ENCODE results near the gene ACTR10. TPM values are rescaled to one million over a fixed set of nuclear protein-coding genes. Genes with fewer than 3 reads are reported as not detected.

Gene ACTR10
- total RNA-seq, 4 donors from 2014 or later: 42.6 to 88.8 (median 78.7) TPM

DNA sequence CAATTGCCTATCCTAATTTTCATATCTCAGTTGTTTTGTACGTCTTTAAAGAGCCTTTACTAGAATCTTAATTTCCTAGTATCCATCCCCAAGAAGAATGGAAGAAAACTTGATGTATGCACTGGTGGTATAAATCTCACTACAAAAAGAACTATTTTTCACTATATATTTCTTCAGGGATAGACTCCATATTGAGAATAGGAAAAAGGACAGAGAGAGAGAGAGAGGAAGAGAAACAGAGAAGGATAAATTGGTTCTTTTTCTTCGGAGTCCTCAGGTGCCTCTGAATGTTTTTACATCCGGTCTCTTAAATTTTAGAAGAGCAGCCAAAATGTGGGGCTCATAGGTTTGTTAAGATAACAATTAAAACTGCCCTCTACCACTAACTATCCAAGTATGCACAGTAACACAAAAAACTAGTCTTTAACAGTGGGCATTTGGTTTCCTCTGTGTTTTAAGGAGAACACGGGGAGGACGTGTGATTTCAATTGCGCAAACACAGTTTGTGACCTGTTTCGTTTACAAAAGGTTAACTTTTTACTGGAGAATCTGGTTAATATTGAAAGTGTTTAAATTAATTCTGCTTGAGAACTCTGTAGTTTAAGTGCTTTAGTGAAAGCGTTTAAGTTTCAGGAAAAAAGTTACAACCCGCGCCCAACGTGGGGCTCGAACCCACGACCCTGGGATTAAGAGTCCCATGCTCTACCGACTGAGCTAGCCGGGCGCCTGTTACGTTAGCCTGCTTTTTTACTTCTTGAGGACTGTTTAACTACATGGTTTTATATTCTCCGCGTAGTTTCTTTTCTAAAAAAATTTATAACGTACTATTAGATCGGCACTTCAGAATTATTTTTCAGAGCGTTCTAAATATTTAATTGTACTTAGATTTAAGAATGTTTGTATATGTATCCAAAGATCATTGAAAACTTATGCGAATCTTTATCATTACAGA is 39.6 kb downstream of the ACTR10 start:
- H3K4me3 ChIP-seq: peak overlapping the region; percentile 35 to 57 (median 53)
- H3K9me3 ChIP-seq: no peaks in the 10 kb centered on the region
- H3K27ac ChIP-seq: peak overlapping the region; percentile 82 to 89 (median 84)
- WGBS, 2 donors: 2 to 3% methylated on average over 23 of the region's 23 CpGs
- H3K4me1 ChIP-seq: peaks cover 0 to 21% (median 2%) of the 10 kb centered on the region in 4 donors
- DNase-seq (ENCODE audit: low spot score in 2 of 2): peak; percentile 48 to 89
- TF ChIP-seq EP300 (IDR thresholded peaks at IDR 0.05) (peak; percentile 48 to 77), POLR2A (IDR thresholded peaks at IDR 0.05) (peak in 1 of 2 donors; percentile 21)
- TF ChIP-seq, protein P1, sequence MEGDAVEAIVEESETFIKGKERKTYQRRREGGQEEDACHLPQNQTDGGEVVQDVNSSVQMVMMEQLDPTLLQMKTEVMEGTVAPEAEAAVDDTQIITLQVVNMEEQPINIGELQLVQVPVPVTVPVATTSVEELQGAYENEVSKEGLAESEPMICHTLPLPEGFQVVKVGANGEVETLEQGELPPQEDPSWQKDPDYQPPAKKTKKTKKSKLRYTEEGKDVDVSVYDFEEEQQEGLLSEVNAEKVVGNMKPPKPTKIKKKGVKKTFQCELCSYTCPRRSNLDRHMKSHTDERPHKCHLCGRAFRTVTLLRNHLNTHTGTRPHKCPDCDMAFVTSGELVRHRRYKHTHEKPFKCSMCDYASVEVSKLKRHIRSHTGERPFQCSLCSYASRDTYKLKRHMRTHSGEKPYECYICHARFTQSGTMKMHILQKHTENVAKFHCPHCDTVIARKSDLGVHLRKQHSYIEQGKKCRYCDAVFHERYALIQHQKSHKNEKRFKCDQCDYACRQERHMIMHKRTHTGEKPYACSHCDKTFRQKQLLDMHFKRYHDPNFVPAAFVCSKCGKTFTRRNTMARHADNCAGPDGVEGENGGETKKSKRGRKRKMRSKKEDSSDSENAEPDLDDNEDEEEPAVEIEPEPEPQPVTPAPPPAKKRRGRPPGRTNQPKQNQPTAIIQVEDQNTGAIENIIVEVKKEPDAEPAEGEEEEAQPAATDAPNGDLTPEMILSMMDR (IDR thresholded peaks at IDR 0.05): no peak
- no peaks in the 10 kb centered on the region for H3K27me3 ChIP-seq
- H3K36me3 ChIP-seq: peaks cover 0 to 5% (median 0%) of the 10 kb centered on the region in 3 donors

DNA sequence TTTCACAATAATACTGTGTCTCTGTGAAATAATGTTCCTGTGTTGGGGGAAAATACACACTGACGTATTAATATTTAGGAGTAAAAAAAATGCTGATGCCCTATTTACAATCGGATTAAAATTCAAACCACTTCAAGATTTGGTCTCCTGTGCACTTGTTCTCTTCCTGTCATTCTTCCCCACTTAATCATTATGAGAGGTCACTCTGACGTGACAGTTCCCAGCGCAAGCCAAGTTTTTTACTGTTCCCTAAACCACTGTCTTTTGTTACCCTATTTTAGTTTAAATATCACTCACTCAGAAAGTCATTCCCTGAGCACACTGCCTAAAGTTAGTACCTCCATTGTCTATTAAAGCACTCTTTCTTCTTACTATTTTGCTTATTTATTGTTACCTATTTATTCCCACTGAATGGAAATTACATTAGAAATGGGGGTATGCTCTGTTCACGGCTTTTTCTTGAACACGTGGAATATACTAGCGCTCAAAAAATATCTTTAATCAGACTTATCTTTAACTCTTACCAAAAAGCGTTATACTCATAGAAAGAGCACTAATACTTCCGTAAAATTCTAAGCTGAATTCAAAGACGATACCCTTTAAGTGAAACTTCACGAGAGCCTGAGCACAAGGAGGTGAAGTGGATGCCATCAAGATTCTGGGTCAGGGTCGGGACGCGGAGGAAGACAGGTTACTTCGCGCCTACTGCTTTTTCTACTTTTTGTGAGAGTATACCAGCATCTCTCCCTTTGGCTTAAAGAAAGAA is 44.0 kb downstream of the ACTR10 start:
- H3K27ac ChIP-seq: peak overlapping the region; percentile 91 to 99 (median 92)
- peaks cover 0 to 41% (median 19%) of the 10 kb centered on the region in 4 donors for H3K4me1 ChIP-seq
- WGBS, 2 donors: 1% methylated on average over 16 of the region's 16 CpGs
- peak overlapping the region; percentile 36 to 95 (median 81) for H3K4me3 ChIP-seq
- no peaks in the 10 kb centered on the region for H3K27me3 ChIP-seq
- H3K9me3 ChIP-seq: no peaks in the 10 kb centered on the region
- H3K36me3 ChIP-seq: peaks cover 0 to 14% (median 0%) of the 10 kb centered on the region in 3 donors
- DNase-seq (ENCODE audit: low spot score in 2 of 2): no peak
- TF ChIP-seq, protein P1 (IDR thresholded peaks at IDR 0.05): no peak
- TF ChIP-seq POLR2A (IDR thresholded peaks at IDR 0.05) (no peak), EP300 (IDR thresholded peaks at IDR 0.05) (no peak)

DNA sequence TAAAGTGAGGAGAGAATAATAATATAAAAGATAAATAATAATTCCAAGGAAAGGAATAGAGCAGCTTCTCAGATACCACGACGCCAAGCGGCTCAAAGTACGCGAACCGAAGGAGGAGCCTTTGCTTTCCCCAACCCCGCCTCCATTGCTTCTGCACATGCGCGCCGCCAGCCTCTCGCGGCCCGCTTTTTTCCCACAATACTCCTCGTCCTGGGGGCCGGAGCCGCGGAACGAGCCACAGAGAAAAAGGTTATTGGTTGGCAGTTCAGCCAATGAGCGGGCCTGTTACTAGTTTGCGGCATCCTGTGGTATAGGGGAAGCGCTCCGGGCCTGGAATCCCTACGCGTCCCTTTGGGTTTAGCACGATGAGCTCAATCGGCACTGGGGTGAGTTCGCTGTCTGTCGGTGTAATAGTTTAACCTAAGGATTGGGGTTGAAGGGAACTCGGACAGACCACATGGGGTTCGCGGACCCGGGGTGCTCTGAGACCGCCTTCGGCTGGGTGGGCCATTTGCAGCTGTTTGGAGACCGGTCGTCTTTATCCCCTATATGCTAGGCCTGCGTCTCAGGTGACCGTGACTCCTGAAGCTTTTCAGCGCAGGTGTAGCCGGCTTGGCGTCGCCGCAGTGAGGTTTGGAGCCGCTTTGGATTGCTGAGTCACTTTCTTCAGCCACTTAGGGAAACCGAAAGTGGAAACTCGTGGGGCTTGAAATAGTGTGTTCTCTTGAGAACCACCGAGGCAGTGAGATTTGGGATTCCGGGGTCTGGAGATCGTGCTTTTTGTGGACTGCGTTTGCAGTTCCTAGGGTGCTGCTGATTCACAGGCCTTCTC is 44.8 kb downstream of the ACTR10 start, which contains the start of gene PSMA3:
PSMA3 (plus strand) TSS at position 288 of the 832 bp plus-strand sequence; CDS start at position 366, 78 bp downstream.
- TF ChIP-seq POLR2A (IDR thresholded peaks at IDR 0.05): peak; percentile 81 to 88
- TF ChIP-seq EP300 (IDR thresholded peaks at IDR 0.05): peak; percentile 84 to 95
- TF ChIP-seq, protein P1 (IDR thresholded peaks at IDR 0.05): peak in 2 of 5 experiments; percentile 20 to 32
- H3K4me3 ChIP-seq: peak within 1 kb of the TSS; percentile 47 to 95 (median 81)
- H3K36me3 ChIP-seq: peaks cover 0 to 22% (median 0%) of the 10 kb centered on the region in 3 donors
- H3K4me1 ChIP-seq: peaks cover 0 to 40% (median 19%) of the 10 kb centered on the region in 4 donors
- DNase-seq (ENCODE audit: low spot score in 2 of 2): peak; percentile 96
- H3K9me3 ChIP-seq: no peaks in the 10 kb centered on the region
- no peaks in the 10 kb centered on the region for H3K27me3 ChIP-seq
- peak within 1 kb of the TSS; percentile 91 to 99 (median 94) for H3K27ac ChIP-seq
- WGBS, 2 donors: 0% methylated on average over 44 to 50 of the region's 50 CpGs

DNA sequence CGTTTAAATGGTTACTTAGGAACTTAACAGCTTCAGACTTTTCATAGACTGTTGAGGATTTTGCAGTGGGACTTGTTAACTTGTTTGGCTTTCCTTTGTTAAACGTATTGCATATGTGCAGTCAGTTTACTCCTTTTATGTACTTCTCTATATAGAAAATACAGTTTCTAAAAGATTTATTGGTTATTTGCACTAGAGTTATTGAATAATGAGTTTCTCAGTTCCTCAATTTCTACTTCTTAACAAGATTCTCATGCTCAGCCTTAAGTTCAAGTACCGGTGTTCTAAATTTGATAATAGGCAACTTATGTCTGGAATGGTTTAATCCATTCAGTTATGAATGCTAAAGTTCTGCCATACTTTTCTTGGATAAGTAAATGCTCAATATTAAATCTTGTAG is 45.6 kb downstream of the ACTR10 start:
- TF ChIP-seq, protein P1 (IDR thresholded peaks at IDR 0.05): no peak
- TF ChIP-seq EP300 (IDR thresholded peaks at IDR 0.05) (no peak), POLR2A (IDR thresholded peaks at IDR 0.05) (no peak)
- Histone ChIP-seq H3K4me1 (peaks cover 0 to 40% (median 19%) of the 10 kb centered on the region in 4 donors), H3K27ac (peak overlapping the region; percentile 91 to 99 (median 94)), H3K27me3 (no peaks in the 10 kb centered on the region), H3K4me3 (peak overlapping the region; percentile 47 to 95 (median 81)), H3K9me3 (no peaks in the 10 kb centered on the region), H3K36me3 (peaks cover 0 to 30% (median 0%) of the 10 kb centered on the region in 3 donors)
- 2 to 6% methylated on average over 3 of the region's 3 CpGs for WGBS, 2 donors
- no peak for DNase-seq (ENCODE audit: low spot score in 2 of 2)
